ENCODE measurements around the gene ZNF610. TPM values are rescaled to one million over a fixed set of nuclear protein-coding genes. Genes with fewer than 3 reads are reported as not detected.

The ZNF610 gene
- total RNA-seq, 3 donors from 2014 or later = 0.18 to 0.27 TPM; not detected in 1

- H3K4me3 Mint-ChIP-seq = no peak overlapping the region
- H3K27me3 Mint-ChIP-seq (ENCODE audit: low read depth) = no peaks in the 10 kb centered on the region
- ATAC-seq (no peak), DNase-seq (no peak)
- H3K9me3 Mint-ChIP-seq = peaks cover 17% of the 10 kb centered on the region
- peaks cover 19% of the 10 kb centered on the region for H3K36me3 Mint-ChIP-seq (ENCODE audit: insufficient read depth)
- no peaks in the 10 kb centered on the region for H3K4me1 Mint-ChIP-seq (ENCODE audit: low read depth)
These were observed 9.1 kb downstream of the ZNF610 start for GRCh38 chr19:52345162-52345561.

DNA sequence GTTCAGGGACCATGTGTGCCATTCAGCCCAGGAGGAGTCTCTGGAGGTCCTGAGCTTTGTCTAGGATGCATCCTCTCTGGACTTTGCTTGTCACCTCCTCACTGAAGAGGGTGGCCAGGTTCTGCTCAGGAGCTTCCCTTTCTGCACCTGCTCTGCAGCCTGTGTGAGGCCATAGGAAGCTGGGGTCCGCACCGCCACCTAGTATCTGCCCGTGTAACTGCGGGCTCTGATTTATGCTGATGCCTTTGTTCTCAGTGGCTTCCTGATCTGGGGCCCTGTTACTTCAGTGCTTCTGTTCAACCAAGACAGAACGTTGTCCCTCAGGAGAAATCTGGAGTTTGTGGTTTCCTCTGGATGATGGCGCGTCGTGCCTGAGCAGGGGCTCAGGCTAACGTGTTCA, 15.5 kb downstream of the ZNF610 start:
- H3K36me3 Mint-ChIP-seq (ENCODE audit: insufficient read depth) = peaks cover 52% of the 10 kb centered on the region
- DNase-seq (no peak), ATAC-seq (no peak)
- H3K4me1 Mint-ChIP-seq (ENCODE audit: low read depth) = no peaks in the 10 kb centered on the region
- peaks cover 37% of the 10 kb centered on the region for H3K9me3 Mint-ChIP-seq
- H3K27me3 Mint-ChIP-seq (ENCODE audit: low read depth) = no peaks in the 10 kb centered on the region
- H3K4me3 Mint-ChIP-seq = no peak overlapping the region

GRCh38 chr19:52366414-52366824, 30.4 kb downstream of the ZNF610 start:
- H3K4me1 Mint-ChIP-seq (ENCODE audit: low read depth) = peaks cover 13% of the 10 kb centered on the region
- ATAC-seq (no peak), DNase-seq (no peak)
- H3K9me3 Mint-ChIP-seq = peaks cover 33% of the 10 kb centered on the region
- H3K4me3 Mint-ChIP-seq = no peak overlapping the region
- no peaks in the 10 kb centered on the region for H3K27me3 Mint-ChIP-seq (ENCODE audit: low read depth)
- H3K36me3 Mint-ChIP-seq (ENCODE audit: insufficient read depth) = peaks cover 33% of the 10 kb centered on the region

GRCh38 chr19:52369559-52370340, 33.7 kb downstream of the ZNF610 start, which contains the start of gene ZNF880:
ZNF880 (plus strand) TSS chr19:52369923; CDS start chr19:52369966, 43 bp downstream.
- H3K27me3 Mint-ChIP-seq (ENCODE audit: low read depth) = no peaks in the 10 kb centered on the region
- peaks cover 13% of the 10 kb centered on the region for H3K4me1 Mint-ChIP-seq (ENCODE audit: low read depth)
- H3K9me3 Mint-ChIP-seq = peaks cover 37% of the 10 kb centered on the region
- peak within 1 kb of the TSS; percentile 90 for H3K4me3 Mint-ChIP-seq
- H3K36me3 Mint-ChIP-seq (ENCODE audit: insufficient read depth) = peaks cover 45% of the 10 kb centered on the region
- DNase-seq (peak; percentile 91), ATAC-seq (peak; percentile 100)

GRCh38 chr19:52370341-52370710, 34.3 kb downstream of the ZNF610 start:
- DNase-seq (no peak), ATAC-seq (no peak)
- Mint-ChIP-seq H3K36me3 (ENCODE audit: insufficient read depth) (peaks cover 46% of the 10 kb centered on the region), H3K4me3 (peak overlapping the region; percentile 90), H3K4me1 (ENCODE audit: low read depth) (peaks cover 13% of the 10 kb centered on the region), H3K9me3 (peaks cover 36% of the 10 kb centered on the region), H3K27me3 (ENCODE audit: low read depth) (no peaks in the 10 kb centered on the region)

- no peak for ATAC-seq
- Mint-ChIP-seq H3K36me3 (ENCODE audit: insufficient read depth) (peaks cover 12% of the 10 kb centered on the region), H3K4me1 (ENCODE audit: low read depth) (no peaks in the 10 kb centered on the region), H3K27me3 (ENCODE audit: low read depth) (no peaks in the 10 kb centered on the region), H3K9me3 (peaks cover 50% of the 10 kb centered on the region), H3K4me3 (no peak overlapping the region)
- DNase-seq = no peak
These were observed 55.1 kb downstream of the ZNF610 start for GRCh38 chr19:52391135-52391534.

GRCh38 chr19:52397310-52398080, 61.5 kb downstream of the ZNF610 start, which contains the start of gene ZNF528:
ZNF528 (plus strand) TSS chr19:52397849; CDS start chr19:52402014, 4,165 bp downstream.
- ATAC-seq (peak; percentile 100), DNase-seq (peak; percentile 93)
- Mint-ChIP-seq H3K4me1 (ENCODE audit: low read depth) (peaks cover 21% of the 10 kb centered on the region), H3K9me3 (peaks cover 48% of the 10 kb centered on the region), H3K36me3 (ENCODE audit: insufficient read depth) (peaks cover 53% of the 10 kb centered on the region), H3K27me3 (ENCODE audit: low read depth) (no peaks in the 10 kb centered on the region), H3K4me3 (peak within 1 kb of the TSS; percentile 87)

DNA sequence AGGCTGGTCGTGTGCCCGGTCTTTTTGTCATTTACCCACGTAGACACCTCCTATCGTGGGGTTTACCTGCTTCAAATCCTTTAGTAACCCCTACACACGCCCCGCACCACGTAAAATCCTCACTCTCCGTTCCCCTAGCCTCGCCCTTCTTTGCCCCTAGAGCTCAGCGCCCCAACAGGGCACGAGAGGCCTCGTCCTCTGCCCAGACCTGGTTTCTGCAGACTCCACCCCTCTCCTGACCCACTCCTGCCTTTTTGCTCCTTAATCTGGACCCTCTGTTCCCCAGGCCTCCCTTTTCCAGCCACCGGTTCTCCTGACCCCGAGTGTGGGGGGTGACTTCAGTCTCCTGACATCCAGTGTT, 62.0 kb downstream of the ZNF610 start:
- peaks cover 47% of the 10 kb centered on the region for H3K9me3 Mint-ChIP-seq
- no peaks in the 10 kb centered on the region for H3K27me3 Mint-ChIP-seq (ENCODE audit: low read depth)
- peaks cover 21% of the 10 kb centered on the region for H3K4me1 Mint-ChIP-seq (ENCODE audit: low read depth)
- no peak for DNase-seq
- peak overlapping the region; percentile 87 for H3K4me3 Mint-ChIP-seq
- ATAC-seq = peak; percentile 24 to 42
- H3K36me3 Mint-ChIP-seq (ENCODE audit: insufficient read depth) = peaks cover 55% of the 10 kb centered on the region

DNA sequence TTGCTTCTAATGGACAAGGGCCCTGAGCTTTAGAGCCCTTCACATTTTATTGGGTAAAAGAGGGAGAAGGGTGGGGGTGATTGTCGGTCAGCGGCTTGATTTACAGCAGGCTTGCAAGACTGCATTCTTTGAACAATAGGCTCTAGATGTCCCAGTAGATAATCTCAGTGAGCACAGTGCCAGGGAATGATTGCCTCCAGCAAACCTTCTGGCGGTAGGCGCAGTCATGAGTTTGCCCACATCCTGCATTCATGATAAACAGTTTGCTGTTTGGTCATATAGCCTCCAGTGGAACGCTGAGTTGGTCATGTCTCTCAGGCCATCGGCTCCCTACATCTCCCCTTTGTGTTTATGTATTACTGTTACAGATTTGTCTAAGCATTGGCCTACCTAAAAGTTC, 74.2 kb downstream of the ZNF610 start:
- Mint-ChIP-seq H3K4me3 (no peak overlapping the region), H3K27me3 (ENCODE audit: low read depth) (no peaks in the 10 kb centered on the region), H3K9me3 (peaks cover 60% of the 10 kb centered on the region), H3K4me1 (ENCODE audit: low read depth) (no peaks in the 10 kb centered on the region), H3K36me3 (ENCODE audit: insufficient read depth) (peaks cover 84% of the 10 kb centered on the region)
- ATAC-seq = no peak
- no peak for DNase-seq

DNA sequence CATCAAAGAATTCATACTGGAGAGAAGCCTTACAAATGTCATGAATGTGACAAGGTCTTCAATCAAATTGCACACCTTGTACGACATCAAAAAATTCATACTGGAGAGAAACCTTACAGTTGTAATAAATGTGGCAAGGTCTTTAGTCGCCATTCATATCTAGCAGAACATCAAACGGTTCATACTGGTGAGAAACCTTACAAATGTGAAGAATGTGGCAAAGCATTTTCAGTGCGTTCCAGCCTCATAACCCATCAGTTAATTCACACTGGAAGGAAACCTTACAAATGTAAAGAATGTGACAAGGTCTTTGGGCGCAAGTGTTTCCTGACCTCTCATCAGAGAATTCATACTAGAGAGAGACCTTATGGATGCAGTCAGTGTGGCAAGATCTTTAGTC, 79.7 kb downstream of the ZNF610 start:
- Mint-ChIP-seq H3K9me3 (peaks cover 64% of the 10 kb centered on the region), H3K4me3 (no peak overlapping the region), H3K36me3 (ENCODE audit: insufficient read depth) (peaks cover 37% of the 10 kb centered on the region), H3K27me3 (ENCODE audit: low read depth) (no peaks in the 10 kb centered on the region), H3K4me1 (ENCODE audit: low read depth) (no peaks in the 10 kb centered on the region)
- ATAC-seq = no peak
- no peak for DNase-seq

Other genes with a start within 250 kb of the ZNF610 start
- gene ZNF841, start 240.5 kb upstream of the ZNF610 start, total RNA-seq = 1 to 10 TPM; 8.0 to 8.7 (median 8.4) TPM
- 1 to 10 TPM; 7.1 to 8.7 (median 7.2) TPM for gene ZNF616, start 196.3 kb upstream of the ZNF610 start, total RNA-seq
- 1 to 10 TPM; 2.0 to 4.3 (median 3.3) TPM for gene ZNF836, start 164.6 kb upstream of the ZNF610 start, total RNA-seq
- 100 to 1,000 TPM; 297 to 317 (median 310) TPM for gene PPP2R1A, start 146.2 kb upstream of the ZNF610 start, total RNA-seq
- 10 to 100 TPM; 13.1 to 15.9 (median 13.6) TPM for gene ZNF766, start 66.7 kb upstream of the ZNF610 start, total RNA-seq
- 1 to 10 TPM; 3.1 to 5.6 (median 5.0) TPM for gene ZNF480, start 39.1 kb upstream of the ZNF610 start, total RNA-seq
- 10 to 100 TPM in 2 of 3 donors, 1 to 10 TPM in 1; 10.0 to 16.5 (median 10.0) TPM for gene ZNF880, start 33.7 kb downstream of the ZNF610 start, total RNA-seq
- 1 to 10 TPM; 2.6 to 4.6 (median 4.5) TPM for gene ZNF528, start 61.6 kb downstream of the ZNF610 start, total RNA-seq
- gene ZNF534, start 92.9 kb downstream of the ZNF610 start, total RNA-seq = not detected
- under 1 TPM; 0.08 to 0.35 (median 0.23) TPM for gene ZNF578, start 117.3 kb downstream of the ZNF610 start, total RNA-seq
- 10 to 100 TPM; 12.1 to 12.7 (median 12.6) TPM for gene ZNF808, start 191.4 kb downstream of the ZNF610 start, total RNA-seq
- gene ZNF701, start 234.0 kb downstream of the ZNF610 start, total RNA-seq = 10 to 100 TPM in 1 of 3 donors, 1 to 10 TPM in 2; 7.6 to 10.2 (median 8.3) TPM